Amniotic stem cell (primary cell): ENCODE measurements around the gene BRINP2.

ENCODE experiments used
- DNase-seq: peaks from one replicate; lab custom pipeline; 2025; lab: John Stamatoyannopoulos, UW

Gene BRINP2

GRCh38 chr1:177270863-177271262, 100.1 kb downstream of the BRINP2 start:
- no peak for DNase-seq

- no peak for DNase-seq
Measured at GRCh38 chr1:177273141-177273540, 102.4 kb downstream of the BRINP2 start.

- no peak for DNase-seq
Measured at GRCh38 chr1:177274687-177275211, 104.0 kb downstream of the BRINP2 start.

GRCh38 chr1:177275736-177276135, 105.0 kb downstream of the BRINP2 start:
- no peak for DNase-seq

- no peak for DNase-seq
Measured at GRCh38 chr1:177278626-177279390, 108.0 kb downstream of the BRINP2 start.

GRCh38 chr1:177281901-177282300, 111.1 kb downstream of the BRINP2 start:
- DNase-seq = no peak

- no peak for DNase-seq
Measured at GRCh38 chr1:177282976-177283375, 112.2 kb downstream of the BRINP2 start.

GRCh38 chr1:177283380-177283779, 112.6 kb downstream of the BRINP2 start:
- no peak for DNase-seq

- DNase-seq = no peak
Measured at GRCh38 chr1:177286396-177286795, 115.6 kb downstream of the BRINP2 start.

- no peak for DNase-seq
Measured at GRCh38 chr1:177287270-177287669, 116.5 kb downstream of the BRINP2 start.

GRCh38 chr1:177287994-177288393, 117.2 kb downstream of the BRINP2 start:
- no peak for DNase-seq

- no peak for DNase-seq
Measured at GRCh38 chr1:177289532-177289931, 118.8 kb downstream of the BRINP2 start.

GRCh38 chr1:177300431-177300830, 129.7 kb downstream of the BRINP2 start:
- DNase-seq = no peak

- no peak for DNase-seq
Measured at GRCh38 chr1:177301425-177302124, 130.8 kb downstream of the BRINP2 start.

GRCh38 chr1:177302357-177303044, 131.7 kb downstream of the BRINP2 start:
- DNase-seq = no peak

- DNase-seq = no peak
Measured at GRCh38 chr1:177305040-177306018, 134.6 kb downstream of the BRINP2 start.

GRCh38 chr1:177306019-177306415, 135.3 kb downstream of the BRINP2 start:
- DNase-seq = no peak

- DNase-seq = no peak
Measured at GRCh38 chr1:177306981-177307380, 136.2 kb downstream of the BRINP2 start.

GRCh38 chr1:177307771-177308170, 137.0 kb downstream of the BRINP2 start:
- no peak for DNase-seq

GRCh38 chr1:177309880-177310279, 139.1 kb downstream of the BRINP2 start:
- no peak for DNase-seq

- no peak for DNase-seq
Measured at GRCh38 chr1:177310326-177310725, 139.6 kb downstream of the BRINP2 start.
